ENCODE data around the gene DRC1.

The DRC1 gene

GRCh38 chr2:26399771-26400376, 1.8 kb upstream of the DRC1 start:
- no peak for DNase-seq (ENCODE audit: low read depth in 2 of 2)

- DNase-seq (ENCODE audit: low read depth in 2 of 2), result no peak
Measured at GRCh38 chr2:26400723-26401122, 997 bp upstream of the DRC1 start.

GRCh38 chr2:26407526-26407925, 5.8 kb downstream of the DRC1 start:
- DNase-seq (ENCODE audit: low read depth in 2 of 2), result no peak

GRCh38 chr2:26409785-26410184, 8.1 kb downstream of the DRC1 start:
- DNase-seq (ENCODE audit: low read depth in 2 of 2), result no peak

- DNase-seq (ENCODE audit: low read depth in 2 of 2), result no peak
Measured at GRCh38 chr2:26410764-26411243, 9.1 kb downstream of the DRC1 start.

- DNase-seq (ENCODE audit: low read depth in 2 of 2), result no peak
Measured at GRCh38 chr2:26411419-26411818, 9.7 kb downstream of the DRC1 start.

- DNase-seq (ENCODE audit: low read depth in 2 of 2), result peak in 1 of 2 donors; percentile 8
Measured at GRCh38 chr2:26412091-26412673, 10.5 kb downstream of the DRC1 start.

- no peak for DNase-seq (ENCODE audit: low read depth in 2 of 2)
Measured at GRCh38 chr2:26414311-26414710, 12.6 kb downstream of the DRC1 start.

- DNase-seq (ENCODE audit: low read depth in 2 of 2), result no peak
Measured at GRCh38 chr2:26421961-26422360, 20.2 kb downstream of the DRC1 start.

GRCh38 chr2:26422947-26423629, 21.4 kb downstream of the DRC1 start:
- no peak for DNase-seq (ENCODE audit: low read depth in 2 of 2)

GRCh38 chr2:26423750-26424149, 22.0 kb downstream of the DRC1 start:
- DNase-seq (ENCODE audit: low read depth in 2 of 2), result no peak

GRCh38 chr2:26424221-26424620, 22.5 kb downstream of the DRC1 start:
- DNase-seq (ENCODE audit: low read depth in 2 of 2), result no peak

- no peak for DNase-seq (ENCODE audit: low read depth in 2 of 2)
Measured at GRCh38 chr2:26428846-26429245, 27.1 kb downstream of the DRC1 start.

- DNase-seq (ENCODE audit: low read depth in 2 of 2), result no peak
Measured at GRCh38 chr2:26429779-26430578, 28.3 kb downstream of the DRC1 start.

- no peak for DNase-seq (ENCODE audit: low read depth in 2 of 2)
Measured at GRCh38 chr2:26430826-26431225, 29.1 kb downstream of the DRC1 start.

GRCh38 chr2:26432363-26432762, 30.6 kb downstream of the DRC1 start:
- DNase-seq (ENCODE audit: low read depth in 2 of 2), result no peak

- DNase-seq (ENCODE audit: low read depth in 2 of 2), result no peak
Measured at GRCh38 chr2:26432859-26433258, 31.1 kb downstream of the DRC1 start.

- DNase-seq (ENCODE audit: low read depth in 2 of 2), result no peak
Measured at GRCh38 chr2:26435106-26435505, 33.4 kb downstream of the DRC1 start.

- DNase-seq (ENCODE audit: low read depth in 2 of 2), result no peak
Measured at GRCh38 chr2:26438526-26438925, 36.8 kb downstream of the DRC1 start.

- DNase-seq (ENCODE audit: low read depth in 2 of 2), result no peak
Measured at GRCh38 chr2:26438926-26439325, 37.2 kb downstream of the DRC1 start.

GRCh38 chr2:26442301-26442700, 40.6 kb downstream of the DRC1 start:
- DNase-seq (ENCODE audit: low read depth in 2 of 2), result no peak

GRCh38 chr2:26442707-26443106, 41.0 kb downstream of the DRC1 start:
- no peak for DNase-seq (ENCODE audit: low read depth in 2 of 2)

All from activated CD8-positive, alpha-beta memory T cell treated with anti-CD3 and anti-CD28 coated beads for 4 hours (primary cell).